ENCODE data around the gene RGS7.

GRCh38 chr1:240816472-240816871, 540.5 kb downstream of the RGS7 start:
- TF ChIP-seq, protein P1, sequence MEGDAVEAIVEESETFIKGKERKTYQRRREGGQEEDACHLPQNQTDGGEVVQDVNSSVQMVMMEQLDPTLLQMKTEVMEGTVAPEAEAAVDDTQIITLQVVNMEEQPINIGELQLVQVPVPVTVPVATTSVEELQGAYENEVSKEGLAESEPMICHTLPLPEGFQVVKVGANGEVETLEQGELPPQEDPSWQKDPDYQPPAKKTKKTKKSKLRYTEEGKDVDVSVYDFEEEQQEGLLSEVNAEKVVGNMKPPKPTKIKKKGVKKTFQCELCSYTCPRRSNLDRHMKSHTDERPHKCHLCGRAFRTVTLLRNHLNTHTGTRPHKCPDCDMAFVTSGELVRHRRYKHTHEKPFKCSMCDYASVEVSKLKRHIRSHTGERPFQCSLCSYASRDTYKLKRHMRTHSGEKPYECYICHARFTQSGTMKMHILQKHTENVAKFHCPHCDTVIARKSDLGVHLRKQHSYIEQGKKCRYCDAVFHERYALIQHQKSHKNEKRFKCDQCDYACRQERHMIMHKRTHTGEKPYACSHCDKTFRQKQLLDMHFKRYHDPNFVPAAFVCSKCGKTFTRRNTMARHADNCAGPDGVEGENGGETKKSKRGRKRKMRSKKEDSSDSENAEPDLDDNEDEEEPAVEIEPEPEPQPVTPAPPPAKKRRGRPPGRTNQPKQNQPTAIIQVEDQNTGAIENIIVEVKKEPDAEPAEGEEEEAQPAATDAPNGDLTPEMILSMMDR (IDR thresholded peaks at IDR 0.05; ENCODE audit: insufficient read depth, low read depth, low read length), result no peak
- TF ChIP-seq EZH2 (IDR thresholded peaks at IDR 0.05; ENCODE audit: insufficient read depth, low read length), result no peak

Measured in astrocyte (in vitro differentiated cells and primary cell).